ENCODE results near the gene OR10Z1. TPM values are rescaled to one million over a fixed set of nuclear protein-coding genes. Genes with fewer than 3 reads are reported as not detected.

Gene OR10Z1
- total and polyA plus RNA-seq, 12 donors = not detected

GRCh38 chr1:158611916-158612315 is 6.8 kb downstream of the OR10Z1 start:
- intact Hi-C loops (cut with DNase I) = no loop called here
- no peaks in the 10 kb centered on the region for H3K36me3 ChIP-seq
- 57 to 60% methylated on average over 3 of the region's 3 CpGs for WGBS, 2 donors
- H3K4me3 ChIP-seq = no peak overlapping the region
- H3K27me3 ChIP-seq = no peaks in the 10 kb centered on the region
- no peak overlapping the region for H3K27ac ChIP-seq
- DNase-seq (no peak), ATAC-seq (no peak)
- no peak for TF ChIP-seq CTCF (IDR thresholded peaks at IDR 0.05)
- H3K4me1 ChIP-seq = no peaks in the 10 kb centered on the region
- no peaks in the 10 kb centered on the region for H3K9me3 ChIP-seq

GRCh38 chr1:158613764-158614163 is 8.7 kb downstream of the OR10Z1 start:
- Histone ChIP-seq H3K4me1 (no peaks in the 10 kb centered on the region), H3K9me3 (no peaks in the 10 kb centered on the region), H3K36me3 (no peaks in the 10 kb centered on the region), H3K27me3 (no peaks in the 10 kb centered on the region), H3K27ac (no peak overlapping the region), H3K4me3 (no peak overlapping the region)
- intact Hi-C loops (cut with DNase I) = no loop called here
- DNase-seq (no peak), ATAC-seq (no peak)
- 90 to 95% methylated on average over 3 of the region's 3 CpGs for WGBS, 2 donors
- no peak for TF ChIP-seq CTCF (IDR thresholded peaks at IDR 0.05)

DNA sequence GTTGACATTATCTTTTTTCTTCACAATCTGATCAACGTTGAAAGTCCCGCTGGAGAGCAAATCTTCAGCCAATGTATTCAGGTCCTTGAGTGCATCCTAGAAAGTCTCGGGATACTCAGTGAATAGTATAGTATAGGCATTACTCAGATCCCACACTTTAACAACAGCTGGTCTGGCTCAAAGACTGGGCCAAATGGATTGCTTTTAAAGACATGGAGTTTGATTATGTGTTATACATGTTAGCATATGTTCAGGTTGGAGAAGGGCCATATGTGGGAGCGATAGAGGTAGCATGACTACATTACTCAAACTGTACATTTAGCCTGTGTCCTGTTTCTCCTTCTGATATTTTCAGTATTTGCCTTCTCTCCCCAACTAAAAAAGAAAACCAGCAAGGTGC is 33.1 kb downstream of the OR10Z1 start:
- Histone ChIP-seq H3K4me3 (no peak overlapping the region), H3K4me1 (no peaks in the 10 kb centered on the region), H3K27ac (no peak overlapping the region), H3K9me3 (no peaks in the 10 kb centered on the region), H3K27me3 (no peaks in the 10 kb centered on the region), H3K36me3 (no peaks in the 10 kb centered on the region)
- TF ChIP-seq CTCF (IDR thresholded peaks at IDR 0.05) = no peak
- 76 to 83% methylated on average over 4 of the region's 4 CpGs for WGBS, 2 donors
- intact Hi-C loops (cut with DNase I) = no loop called here
- DNase-seq = no peak
- no peak for ATAC-seq

DNA sequence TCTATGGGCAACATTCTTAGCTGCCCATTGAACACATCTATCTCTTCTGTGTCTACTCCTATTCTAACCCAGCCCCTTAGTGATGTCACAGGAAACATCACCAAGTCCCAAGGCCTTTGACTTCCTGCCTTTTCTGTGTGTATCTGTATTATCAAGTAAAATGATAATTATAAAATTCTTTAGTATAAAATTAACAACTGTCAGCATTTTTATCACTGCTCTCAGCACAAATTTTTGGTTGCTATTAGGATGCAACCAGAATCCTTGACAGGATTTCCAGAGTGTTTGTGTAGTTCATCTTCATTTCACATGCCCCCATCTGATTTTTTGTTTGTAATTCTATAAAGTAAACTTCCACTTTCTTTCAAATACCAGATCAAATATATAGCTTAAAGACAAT is 33.8 kb downstream of the OR10Z1 start:
- Histone ChIP-seq H3K4me3 (no peak overlapping the region), H3K4me1 (peaks cover 0 to 1% (median 0%) of the 10 kb centered on the region in 9 donors), H3K9me3 (no peaks in the 10 kb centered on the region), H3K27ac (no peak overlapping the region), H3K36me3 (no peaks in the 10 kb centered on the region), H3K27me3 (no peaks in the 10 kb centered on the region)
- ATAC-seq = no peak
- no peak for DNase-seq
- intact Hi-C loops (cut with DNase I) = no loop called here
- TF ChIP-seq CTCF (IDR thresholded peaks at IDR 0.05) = no peak

DNA sequence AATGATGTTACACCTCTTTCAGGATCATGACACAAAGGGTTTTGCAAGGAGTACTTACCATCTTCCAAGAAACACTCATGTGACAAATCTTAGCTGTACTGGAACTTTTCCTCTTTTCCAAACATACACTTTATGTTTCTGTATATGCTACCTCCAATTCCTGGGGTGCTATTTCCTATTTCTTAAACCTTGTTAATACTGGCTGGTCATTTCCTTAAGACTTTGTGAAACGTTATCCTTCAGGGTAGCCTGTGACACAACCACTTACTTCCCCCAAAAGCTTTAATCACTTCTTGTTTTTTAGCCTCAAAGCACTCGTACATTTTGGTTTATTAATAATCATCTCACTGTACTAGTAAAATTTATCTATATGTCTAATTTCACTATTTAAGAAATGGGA is 39.4 kb downstream of the OR10Z1 start:
- Histone ChIP-seq H3K27ac (no peak overlapping the region), H3K9me3 (no peaks in the 10 kb centered on the region), H3K36me3 (no peaks in the 10 kb centered on the region), H3K27me3 (no peaks in the 10 kb centered on the region), H3K4me3 (no peak overlapping the region), H3K4me1 (peaks cover 0 to 29% (median 0%) of the 10 kb centered on the region in 9 donors)
- ATAC-seq (no peak), DNase-seq (no peak)
- WGBS, 2 donors = 78 to 80% methylated on average over 2 of the region's 2 CpGs
- intact Hi-C loops (cut with DNase I) = no loop called here
- TF ChIP-seq CTCF (IDR thresholded peaks at IDR 0.05) = no peak

Data from heart right ventricle (tissue), 16 donors.